Astrocyte of the spinal cord (primary cell): ENCODE data around the gene GDE1.

Source experiments
- DNase-seq: peaks from one replicate; pipeline ENCODE4 v3.0.0; 2011; ENCODE audit warnings: low read depth, low spot score
- H3K4me3 ChIP-seq: 2 replicates; pipeline ENCODE4 v1.5.1; 2011; ENCODE audit warnings: low read depth, mild to moderate bottlenecking, low read length, moderate library complexity
- CTCF ChIP-seq: IDR thresholded peaks from 2 replicates; pipeline ENCODE4 v1.5.1; 2012; ENCODE audit warnings: low read depth, mild to moderate bottlenecking, low read length, inconsistent platforms
- in situ Hi-C: cut with HindIII; loops from 2 replicates; pipeline ENCODE4 v1.10.0; 2017; ENCODE audit warnings: low sequenced_read_pairs

The GDE1 gene

GRCh38 chr16:19472482-19472881 lies 49.4 kb downstream of the GDE1 start:
- DNase-seq = no peak
- in situ Hi-C loops = no loop called here
- H3K4me3 ChIP-seq = no peak overlapping the region
- TF ChIP-seq CTCF = no peak

GRCh38 chr16:19468300-19468699 lies 53.6 kb downstream of the GDE1 start:
- no peak for TF ChIP-seq CTCF
- in situ Hi-C loops = no loop called here
- H3K4me3 ChIP-seq = no peak overlapping the region
- no peak for DNase-seq

- TF ChIP-seq CTCF = no peak
- in situ Hi-C loops = no loop called here
- H3K4me3 ChIP-seq = no peak overlapping the region
Measured at GRCh38 chr16:19463468-19464315, 58.2 kb downstream of the GDE1 start.

GRCh38 chr16:19460397-19460796 lies 61.5 kb downstream of the GDE1 start:
- DNase-seq = no peak
- TF ChIP-seq CTCF = no peak
- no peak overlapping the region for H3K4me3 ChIP-seq
- in situ Hi-C loops = no loop called here

More at GRCh38 chr16:19463468-19464315, 58.2 kb downstream of the GDE1 start:
- no peak for DNase-seq

GRCh38 chr16:19458722-19459379 lies 63.0 kb downstream of the GDE1 start:
- H3K4me3 ChIP-seq = no peak overlapping the region
- DNase-seq = no peak
- no peak for TF ChIP-seq CTCF
- in situ Hi-C loops = no loop called here
